ENCODE data around the gene TAOK3.

Gene TAOK3

DNA sequence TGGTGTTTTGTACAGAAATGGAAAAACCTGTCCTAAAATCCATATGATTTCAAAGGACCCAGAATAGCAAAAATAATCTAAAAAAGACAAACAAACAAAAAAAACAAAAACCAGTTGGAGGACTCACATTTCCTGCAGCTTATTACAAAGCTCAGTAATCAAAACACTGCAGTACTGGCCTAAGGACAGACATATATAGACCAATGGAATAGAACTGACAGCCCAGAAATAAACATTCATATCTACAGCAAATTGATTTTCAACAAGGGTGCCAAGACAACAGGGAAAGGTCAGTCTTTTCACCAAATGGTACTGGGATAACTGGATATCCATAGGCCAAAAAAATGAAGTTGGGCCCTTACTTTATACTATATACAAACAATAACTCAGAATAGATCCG, 55.0 kb downstream of the TAOK3 start:
- TF ChIP-seq POLR2A (IDR thresholded peaks at IDR 0.05; ENCODE audit: extremely low read depth, insufficient read length) (no peak), MYC (IDR thresholded peaks at IDR 0.05; ENCODE audit: low read depth, low read length) (no peak)
- TF ChIP-seq, protein P1, sequence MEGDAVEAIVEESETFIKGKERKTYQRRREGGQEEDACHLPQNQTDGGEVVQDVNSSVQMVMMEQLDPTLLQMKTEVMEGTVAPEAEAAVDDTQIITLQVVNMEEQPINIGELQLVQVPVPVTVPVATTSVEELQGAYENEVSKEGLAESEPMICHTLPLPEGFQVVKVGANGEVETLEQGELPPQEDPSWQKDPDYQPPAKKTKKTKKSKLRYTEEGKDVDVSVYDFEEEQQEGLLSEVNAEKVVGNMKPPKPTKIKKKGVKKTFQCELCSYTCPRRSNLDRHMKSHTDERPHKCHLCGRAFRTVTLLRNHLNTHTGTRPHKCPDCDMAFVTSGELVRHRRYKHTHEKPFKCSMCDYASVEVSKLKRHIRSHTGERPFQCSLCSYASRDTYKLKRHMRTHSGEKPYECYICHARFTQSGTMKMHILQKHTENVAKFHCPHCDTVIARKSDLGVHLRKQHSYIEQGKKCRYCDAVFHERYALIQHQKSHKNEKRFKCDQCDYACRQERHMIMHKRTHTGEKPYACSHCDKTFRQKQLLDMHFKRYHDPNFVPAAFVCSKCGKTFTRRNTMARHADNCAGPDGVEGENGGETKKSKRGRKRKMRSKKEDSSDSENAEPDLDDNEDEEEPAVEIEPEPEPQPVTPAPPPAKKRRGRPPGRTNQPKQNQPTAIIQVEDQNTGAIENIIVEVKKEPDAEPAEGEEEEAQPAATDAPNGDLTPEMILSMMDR (IDR thresholded peaks at IDR 0.05; ENCODE audit: low read depth, low read length) = no peak
- TF ChIP-seq, protein P2, sequence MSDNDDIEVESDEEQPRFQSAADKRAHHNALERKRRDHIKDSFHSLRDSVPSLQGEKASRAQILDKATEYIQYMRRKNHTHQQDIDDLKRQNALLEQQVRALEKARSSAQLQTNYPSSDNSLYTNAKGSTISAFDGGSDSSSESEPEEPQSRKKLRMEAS (IDR thresholded peaks at IDR 0.05; ENCODE audit: low read depth, low read length) = no peak
- no peak for DNase-seq (ENCODE audit: low read depth)
- no peak overlapping the region for H3K4me3 ChIP-seq (ENCODE audit: low read depth, low read length)

DNA sequence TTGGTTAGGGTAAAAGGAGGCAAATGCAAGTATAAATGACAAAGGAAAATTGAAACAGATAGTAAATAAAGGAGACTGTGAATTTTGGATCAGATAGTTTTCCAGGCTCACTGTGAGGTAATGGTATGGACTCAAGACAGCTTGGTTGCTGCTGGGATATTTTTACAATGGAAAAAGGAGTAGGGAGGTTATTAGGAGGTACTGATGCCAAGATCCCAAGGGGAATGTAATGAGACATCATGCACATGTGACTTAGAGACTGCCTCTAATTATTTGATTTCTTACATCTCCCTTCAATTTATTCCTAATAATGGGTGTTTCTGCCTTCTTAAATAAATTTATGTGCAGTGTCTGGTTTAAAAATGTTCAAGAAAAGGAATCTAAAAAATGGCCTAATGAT, 56.9 kb downstream of the TAOK3 start:
- no peak overlapping the region for H3K4me3 ChIP-seq (ENCODE audit: low read depth, low read length)
- no peak for DNase-seq (ENCODE audit: low read depth)
- TF ChIP-seq, protein P1 (IDR thresholded peaks at IDR 0.05; ENCODE audit: low read depth, low read length) = no peak
- TF ChIP-seq POLR2A (IDR thresholded peaks at IDR 0.05; ENCODE audit: extremely low read depth, insufficient read length) = no peak
- no peak for TF ChIP-seq MYC (IDR thresholded peaks at IDR 0.05; ENCODE audit: low read depth, low read length)
- TF ChIP-seq, protein P2 (IDR thresholded peaks at IDR 0.05; ENCODE audit: low read depth, low read length) = no peak

DNA sequence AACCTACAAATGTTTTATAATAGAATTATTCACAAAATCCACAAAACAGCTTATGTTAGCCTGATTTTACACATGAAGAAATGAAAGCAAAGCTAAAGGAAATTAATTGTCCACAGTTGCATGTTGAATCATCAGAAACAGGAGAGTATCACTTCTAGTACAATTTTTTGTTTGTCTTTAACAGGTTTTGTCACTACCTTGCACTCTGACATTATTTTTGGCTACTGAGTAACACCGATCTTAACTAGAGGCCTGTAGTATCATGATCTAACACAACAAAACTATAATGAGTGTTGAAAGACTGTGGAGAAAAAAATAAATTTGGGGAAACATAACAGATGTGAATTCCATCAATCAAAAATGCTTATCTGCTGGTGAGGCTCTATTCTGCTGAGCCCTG, 60.1 kb downstream of the TAOK3 start:
- DNase-seq (ENCODE audit: low read depth) = no peak
- no peak for TF ChIP-seq MYC (IDR thresholded peaks at IDR 0.05; ENCODE audit: low read depth, low read length)
- TF ChIP-seq, protein P2 (IDR thresholded peaks at IDR 0.05; ENCODE audit: low read depth, low read length) = no peak
- TF ChIP-seq, protein P1 (IDR thresholded peaks at IDR 0.05; ENCODE audit: low read depth, low read length) = no peak
- TF ChIP-seq POLR2A (IDR thresholded peaks at IDR 0.05; ENCODE audit: extremely low read depth, insufficient read length) = no peak
- H3K4me3 ChIP-seq (ENCODE audit: low read depth, low read length) = no peak overlapping the region

DNA sequence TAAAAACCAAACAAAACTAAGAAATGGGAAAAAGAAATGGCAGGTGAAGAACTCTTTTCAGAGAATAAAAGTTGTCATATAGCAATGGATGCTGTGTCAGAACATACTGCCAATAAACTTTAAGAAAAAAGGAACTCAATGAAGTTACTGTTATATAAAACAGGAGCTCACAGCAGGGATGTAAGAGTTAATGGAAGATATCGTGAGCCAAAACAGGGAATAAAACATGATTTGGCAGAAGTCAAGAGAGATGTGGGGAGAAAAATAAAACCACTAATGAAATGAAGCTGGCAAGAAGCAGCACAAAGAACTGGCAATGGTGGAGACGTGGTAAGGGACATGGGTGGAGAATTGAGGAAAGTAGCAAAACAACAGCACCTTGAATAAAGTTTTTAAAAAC, 61.0 kb downstream of the TAOK3 start:
- no peak overlapping the region for H3K4me3 ChIP-seq (ENCODE audit: low read depth, low read length)
- DNase-seq (ENCODE audit: low read depth) = peak; percentile 77
- TF ChIP-seq, protein P2 (IDR thresholded peaks at IDR 0.05; ENCODE audit: low read depth, low read length) = no peak
- TF ChIP-seq POLR2A (IDR thresholded peaks at IDR 0.05; ENCODE audit: extremely low read depth, insufficient read length) (no peak), MYC (IDR thresholded peaks at IDR 0.05; ENCODE audit: low read depth, low read length) (no peak)
- TF ChIP-seq, protein P1 (IDR thresholded peaks at IDR 0.05; ENCODE audit: low read depth, low read length) = no peak

DNA sequence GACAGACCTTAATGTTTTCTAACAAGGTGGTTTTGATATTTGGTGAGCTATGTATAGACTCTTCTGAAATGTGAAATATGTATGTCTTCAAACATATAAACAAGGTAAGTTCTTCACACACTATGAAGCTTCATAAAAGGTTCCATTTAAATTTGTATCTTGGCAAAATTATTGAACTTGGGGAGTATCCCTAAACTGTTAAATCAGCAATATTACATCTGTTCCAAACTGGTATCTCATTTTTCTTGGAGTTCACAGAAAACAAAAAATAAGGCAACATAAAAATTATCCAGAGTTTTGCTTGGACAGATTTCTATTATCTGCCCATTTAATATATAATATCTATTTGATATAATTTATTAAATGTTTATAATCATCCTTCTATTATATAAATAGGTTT, 62.4 kb downstream of the TAOK3 start:
- no peak for DNase-seq (ENCODE audit: low read depth)
- TF ChIP-seq, protein P2 (IDR thresholded peaks at IDR 0.05; ENCODE audit: low read depth, low read length) = no peak
- no peak for TF ChIP-seq MYC (IDR thresholded peaks at IDR 0.05; ENCODE audit: low read depth, low read length)
- TF ChIP-seq, protein P1 (IDR thresholded peaks at IDR 0.05; ENCODE audit: low read depth, low read length) = no peak
- no peak for TF ChIP-seq POLR2A (IDR thresholded peaks at IDR 0.05; ENCODE audit: extremely low read depth, insufficient read length)
- no peak overlapping the region for H3K4me3 ChIP-seq (ENCODE audit: low read depth, low read length)

DNA sequence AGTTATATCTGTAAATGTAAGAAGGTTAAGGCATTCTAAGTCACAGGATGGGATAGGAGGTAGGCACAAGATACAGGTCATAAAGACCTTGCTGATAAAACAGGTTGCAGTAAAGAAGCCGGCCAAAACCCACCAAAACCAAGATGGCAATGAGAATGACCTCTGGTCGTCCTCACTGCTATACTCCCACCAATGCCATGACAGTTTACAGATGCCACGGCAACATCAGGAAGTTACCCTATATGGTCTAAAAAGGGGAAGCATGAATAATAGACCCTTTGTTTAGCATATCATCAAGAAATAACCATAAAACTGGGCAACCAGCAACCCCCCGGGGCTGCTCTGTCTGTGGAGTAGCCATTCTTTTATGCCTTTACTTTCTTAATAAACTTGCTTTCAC, 64.7 kb downstream of the TAOK3 start:
- peak; percentile 97 for DNase-seq (ENCODE audit: low read depth)

More for the DNA sequence above, 64.7 kb downstream of the TAOK3 start:
- peak overlapping the region; percentile 45 for H3K4me3 ChIP-seq (ENCODE audit: low read depth, low read length)
